NCI-H82 (cell line): ENCODE measurements around the gene MRPL28.
"Not testable (repeated sequence)": the region's sequence is repeated elsewhere in the genome, so short reads cannot be mapped to it uniquely, and the experiment has no call there.

Experiments
- DNase-seq: peaks from one replicate; lab custom pipeline; 2025; lab: John Stamatoyannopoulos, UW

The MRPL28 gene

DNA sequence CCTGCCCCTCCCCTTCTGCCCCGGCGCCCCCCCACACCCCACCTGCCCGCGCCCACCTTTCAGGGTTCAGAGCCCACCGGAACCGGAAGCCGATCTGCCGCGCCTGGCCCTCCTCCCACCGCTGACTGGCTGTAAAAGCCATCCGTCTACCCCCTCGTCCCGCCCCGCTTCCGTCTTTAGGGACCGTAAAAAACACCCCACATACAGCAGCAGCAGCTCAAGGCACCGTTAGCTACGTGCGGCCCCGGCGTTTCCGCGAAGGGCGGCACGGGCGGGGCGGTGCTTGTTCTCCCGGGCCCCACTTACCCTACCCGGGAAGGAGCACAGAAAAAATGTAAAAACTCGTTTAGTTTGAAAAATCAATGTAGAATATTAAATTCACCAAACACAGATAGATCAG is at the start of gene MRPL28:
Gene MRPL28 (minus strand): TSS at position 96 of the 400 bp plus-strand sequence. CDS start 320 bp downstream, outside the sequence.
- peak; percentile 97 for DNase-seq

DNA sequence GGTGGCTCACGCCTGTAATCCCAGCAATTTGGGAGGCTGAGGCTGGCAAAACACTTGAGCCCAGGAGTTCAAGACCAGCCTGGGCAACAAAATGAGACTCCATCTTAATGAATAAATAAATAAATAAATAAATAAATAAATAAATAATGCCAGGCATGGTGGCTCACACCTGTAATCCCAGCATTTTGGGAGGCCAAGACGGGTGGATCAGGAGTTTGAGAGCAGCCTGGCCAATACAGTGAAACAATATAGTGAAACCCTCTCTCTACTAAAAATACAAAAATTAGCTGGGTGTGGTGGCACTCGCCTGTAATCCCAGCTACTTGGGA is 44.8 kb upstream of the MRPL28 start:
- DNase-seq: not testable (repeated sequence)

DNA sequence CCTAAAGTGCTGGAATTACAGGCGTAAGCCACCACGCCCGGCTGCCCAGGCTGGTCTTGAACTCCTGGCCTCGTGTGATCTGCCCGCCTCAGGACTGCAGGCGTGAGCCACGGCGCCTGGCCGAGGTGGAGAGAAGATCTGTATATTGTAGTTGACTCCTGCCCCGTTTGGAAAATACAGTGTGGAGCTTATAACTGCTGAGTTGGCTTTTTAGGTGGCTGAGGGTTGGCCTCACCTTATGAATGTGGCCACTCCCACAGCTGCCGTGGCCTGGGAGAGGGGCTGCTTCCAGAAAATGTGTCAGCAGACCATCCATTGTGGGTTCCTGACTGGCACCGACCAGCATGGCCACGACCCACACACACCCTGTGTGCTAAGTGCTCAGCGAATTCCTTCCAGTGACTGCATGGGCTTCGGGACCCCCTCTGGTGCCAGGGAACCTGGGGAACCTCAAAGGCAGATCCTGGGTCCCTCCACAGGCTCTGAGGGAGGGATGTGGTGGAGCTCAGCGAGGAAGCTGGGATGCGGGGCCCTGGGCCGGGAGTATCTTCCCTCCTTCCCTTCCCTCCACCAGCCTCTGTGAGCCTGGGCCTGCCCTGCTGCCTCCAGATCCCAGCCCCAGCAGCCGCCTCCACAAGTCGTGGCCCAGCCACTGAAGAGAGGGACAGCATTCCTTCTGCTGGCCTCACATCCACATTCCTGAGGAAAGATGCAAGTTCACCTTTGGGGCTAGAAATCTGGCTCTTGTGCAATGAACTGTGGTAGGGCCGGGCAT is 44.2 kb upstream of the MRPL28 start:
- no peak for DNase-seq

- no peak for DNase-seq
Measured at GRCh38 chr16:411576-412265, 41.4 kb upstream of the MRPL28 start.

- DNase-seq: no peak
Measured at GRCh38 chr16:410516-411178, 40.3 kb upstream of the MRPL28 start.

GRCh38 chr16:407253-407652 is 36.9 kb upstream of the MRPL28 start:
- DNase-seq: no peak

- DNase-seq: no peak
Measured at GRCh38 chr16:405548-406506, 35.5 kb upstream of the MRPL28 start.

- no peak for DNase-seq
Measured at GRCh38 chr16:404971-405486, 34.7 kb upstream of the MRPL28 start.

DNA sequence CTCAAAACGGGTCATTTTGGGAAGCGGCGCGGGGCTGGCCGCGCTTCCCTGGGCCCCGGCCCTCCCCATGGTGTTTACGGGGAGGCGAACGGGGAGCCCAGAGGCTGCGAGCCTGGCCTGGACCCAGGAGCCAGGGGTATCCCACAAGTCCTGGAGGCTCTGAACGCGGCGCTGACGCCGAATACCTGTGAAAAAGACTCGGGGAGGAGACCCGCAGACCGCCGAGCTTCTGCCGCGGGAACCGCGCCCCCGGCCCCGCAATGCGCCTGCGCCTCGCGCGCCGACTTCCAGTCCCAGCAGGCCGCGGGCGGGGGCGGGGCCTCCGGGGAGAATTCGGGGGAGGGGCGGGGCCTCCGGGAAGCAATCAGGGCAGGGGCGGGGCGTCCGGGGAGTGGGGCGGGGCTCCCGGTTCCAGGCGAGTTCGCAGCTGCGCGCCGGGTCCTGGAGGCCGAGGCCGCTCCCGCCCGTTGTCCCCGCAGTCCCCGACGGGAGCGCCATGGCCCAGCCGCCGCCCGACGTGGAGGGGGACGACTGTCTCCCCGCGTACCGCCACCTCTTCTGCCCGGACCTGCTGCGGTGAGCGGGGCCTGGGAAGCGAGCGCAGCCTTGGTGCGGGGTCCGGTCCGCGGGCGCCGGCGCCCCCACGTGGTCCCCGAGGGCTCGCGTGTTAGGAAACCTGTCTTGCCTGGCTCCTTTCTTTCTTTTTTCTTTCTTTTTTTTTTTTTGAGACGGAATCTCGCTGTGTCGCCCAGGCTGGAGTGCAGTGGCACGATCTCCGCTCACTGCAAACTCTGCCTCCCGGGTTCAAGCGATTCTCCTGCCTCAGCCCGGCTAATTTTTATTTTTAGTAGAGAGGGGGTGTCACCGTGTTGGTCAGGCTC is 31.4 kb upstream of the MRPL28 start, which contains the start of gene DECR2:
Gene DECR2 (plus strand): TSS at position 418 of the 881 bp plus-strand sequence. CDS start 79 bp downstream, at position 497.
- peak; percentile 94 for DNase-seq

- no peak for DNase-seq
Measured at GRCh38 chr16:400061-400591, 29.8 kb upstream of the MRPL28 start.

DNA sequence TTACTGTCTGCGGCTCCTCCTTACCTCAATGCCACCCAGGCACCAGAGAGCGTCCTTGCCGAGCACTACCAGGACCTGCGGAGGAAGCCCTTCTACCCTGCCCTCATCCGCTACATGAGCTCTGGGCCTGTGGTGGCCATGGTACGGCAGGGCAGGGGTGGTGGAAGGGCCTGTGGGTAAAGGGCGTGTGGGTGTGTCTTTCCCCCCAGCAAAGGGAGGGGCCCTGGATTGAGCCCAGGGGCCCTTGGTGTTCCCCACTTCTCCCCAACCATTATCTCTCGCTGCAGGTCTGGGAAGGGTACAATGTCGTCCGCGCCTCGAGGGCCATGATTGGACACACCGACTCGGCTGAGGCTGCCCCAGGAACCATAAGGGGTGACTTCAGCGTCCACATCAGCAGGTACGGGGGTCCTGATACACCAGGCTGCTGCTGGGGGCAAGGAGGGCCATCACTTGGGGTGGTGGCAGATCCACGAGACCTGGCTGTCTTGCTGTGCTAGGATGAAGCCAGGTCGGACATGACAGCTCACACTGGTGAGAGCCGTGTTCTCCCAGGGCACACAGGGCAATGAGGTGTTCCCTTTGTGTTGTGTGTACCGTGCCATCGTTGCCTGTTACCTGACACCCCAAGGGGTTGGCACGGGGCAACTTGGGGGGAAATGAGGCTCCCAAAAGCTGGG is 29.1 kb upstream of the MRPL28 start:
- DNase-seq: no peak

GRCh38 chr16:398561-399339 is 28.4 kb upstream of the MRPL28 start:
- DNase-seq: no peak

DNA sequence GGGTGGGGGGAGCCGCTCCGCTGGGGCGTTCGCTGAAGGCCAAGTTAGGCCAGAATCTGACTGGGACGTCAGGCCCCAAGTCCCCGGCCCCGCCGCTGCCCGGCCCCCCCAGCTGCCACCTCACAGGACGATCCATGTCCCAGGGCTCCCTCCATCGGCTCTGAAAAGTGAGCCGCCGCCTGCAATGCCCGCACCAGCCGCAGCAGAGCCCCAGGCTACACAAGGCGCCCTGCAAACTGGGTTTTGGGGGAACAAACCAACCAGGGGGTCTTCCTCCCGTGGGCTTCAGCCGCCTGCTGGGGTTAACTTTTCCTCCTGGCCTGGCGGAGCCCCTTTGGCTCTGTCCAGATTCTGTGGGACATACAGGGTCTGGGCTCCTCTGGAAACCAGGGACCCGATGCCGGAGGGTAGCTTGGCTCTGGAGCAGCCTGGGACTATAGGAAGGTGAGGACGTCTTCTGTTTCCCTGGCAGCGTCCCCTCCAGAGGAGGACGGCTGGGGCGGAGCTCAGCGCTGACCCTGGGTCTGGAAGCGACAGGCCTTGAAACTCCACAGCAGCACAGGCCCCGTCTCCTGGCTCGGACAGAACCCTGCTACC is 27.5 kb upstream of the MRPL28 start:
- peak; percentile 57 for DNase-seq

DNA sequence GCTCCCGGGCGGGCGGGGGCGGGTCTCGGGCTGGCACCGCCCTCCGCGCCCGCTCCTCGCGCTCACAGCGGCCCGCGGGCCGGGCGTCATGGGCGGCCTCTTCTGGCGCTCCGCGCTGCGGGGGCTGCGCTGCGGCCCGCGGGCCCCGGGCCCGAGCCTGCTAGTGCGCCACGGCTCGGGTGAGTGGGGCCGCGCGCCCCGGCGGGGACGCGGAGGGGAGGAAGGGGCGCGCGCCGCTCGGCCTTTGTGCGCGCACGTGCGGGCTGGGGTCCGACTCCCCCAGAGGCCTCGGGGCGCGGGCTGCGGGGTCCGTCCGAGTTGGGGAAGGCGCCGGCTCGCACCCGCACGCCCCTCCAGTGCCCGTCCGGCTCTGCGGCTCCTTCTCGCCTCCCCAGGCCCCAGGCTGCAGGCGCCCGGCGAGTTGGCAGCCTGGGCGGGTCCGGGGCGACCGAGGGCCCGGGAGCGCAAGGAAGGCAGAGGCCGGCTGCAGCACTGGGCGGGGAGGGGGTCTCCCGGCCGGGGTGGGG is 26.9 kb upstream of the MRPL28 start, which contains the start of gene NME4:
Gene NME4 (plus strand): TSS at position 65 of the 527 bp plus-strand sequence. CDS start 24 bp downstream, at position 89.
- peak; percentile 57 for DNase-seq

DNA sequence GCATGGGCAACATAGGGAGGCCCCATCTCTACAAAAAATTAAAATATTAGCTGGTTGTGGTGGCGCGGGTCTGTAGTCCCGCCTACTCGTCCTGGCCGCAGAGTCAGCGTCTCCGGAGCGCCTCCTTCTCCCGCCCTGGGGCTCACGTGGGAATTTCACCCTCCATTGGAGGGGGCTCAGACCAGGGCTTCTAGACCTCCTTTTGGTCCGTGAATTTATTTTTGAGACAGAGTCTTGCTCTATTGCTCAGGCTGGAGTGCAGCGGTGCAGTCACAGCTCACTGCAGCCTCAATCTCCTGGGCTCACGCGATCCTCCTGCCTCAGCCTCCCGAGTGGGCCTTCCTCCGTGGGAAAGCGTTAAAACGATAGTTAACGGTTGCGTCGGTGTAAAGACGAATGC is 26.3 kb upstream of the MRPL28 start:
- peak; percentile 80 for DNase-seq

DNA sequence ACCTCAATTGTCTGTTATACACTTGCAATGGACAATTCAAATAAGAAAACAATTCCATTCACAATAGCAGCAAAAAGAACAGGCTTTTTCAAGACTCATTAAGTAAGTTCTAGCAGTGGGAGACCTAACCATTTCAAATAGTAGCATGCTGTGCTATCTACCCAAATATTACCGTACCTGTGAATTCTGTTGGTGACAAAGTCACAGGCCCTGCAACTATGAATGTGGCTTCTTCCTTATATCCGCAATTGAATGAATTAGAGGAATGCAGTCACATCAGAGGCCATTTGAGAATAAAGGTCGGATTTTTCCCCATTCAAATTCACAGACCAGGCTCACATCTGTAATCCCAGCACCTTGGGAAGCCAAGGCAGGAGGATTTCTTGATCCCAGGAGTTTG is 25.9 kb upstream of the MRPL28 start:
- no peak for DNase-seq

- DNase-seq: no peak
Measured at GRCh38 chr16:392450-393030, 22.2 kb upstream of the MRPL28 start.
